ENCODE results near the gene TOE1.

The TOE1 gene

GRCh38 chr1:45314266-45314665 lies 25.7 kb upstream of the TOE1 start:
- Histone ChIP-seq H3K4me1 (ENCODE audit: control insufficient read depth, low read length) (no peaks in the 10 kb centered on the region), H3K27ac (ENCODE audit: low read depth, low read length) (no peak overlapping the region), H3K4me2 (ENCODE audit: low read length) (no peak overlapping the region), H3K9me3 (ENCODE audit: control insufficient read depth, insufficient read depth, low read length) (no peaks in the 10 kb centered on the region), H3K9me2 (replicated peaks; ENCODE audit: control insufficient read depth, low read length) (no peaks in the 10 kb centered on the region), H4K20me1 (ENCODE audit: control insufficient read depth, insufficient read depth, low read depth, low read length) (no peaks in the 10 kb centered on the region), H3F3A (ENCODE audit: control insufficient read depth, insufficient read depth) (no peaks in the 10 kb centered on the region), H3K27me3 (ENCODE audit: control insufficient read depth, low read length) (no peaks in the 10 kb centered on the region), H3K79me2 (ENCODE audit: control insufficient read depth, low read length) (no peaks in the 10 kb centered on the region), H3K4me3 (ENCODE audit: low read length) (no peak overlapping the region), H3K36me3 (ENCODE audit: control insufficient read depth, low read length) (no peaks in the 10 kb centered on the region)
- TF ChIP-seq CTCF (IDR thresholded peaks at IDR 0.05; ENCODE audit: low read depth, low read length, poor library complexity, severe bottlenecking), result no peak
- TF ChIP-seq EZH2phosphoT487 (IDR thresholded peaks at IDR 0.05; ENCODE audit: borderline replicate concordance, low read length), result no peak

GRCh38 chr1:45317166-45317565 lies 22.8 kb upstream of the TOE1 start:
- H3K4me3 ChIP-seq (ENCODE audit: low read length), result no peak overlapping the region
- H3K27me3 ChIP-seq (ENCODE audit: control insufficient read depth, low read length), result no peaks in the 10 kb centered on the region
- H3K4me1 ChIP-seq (ENCODE audit: control insufficient read depth, low read length), result no peaks in the 10 kb centered on the region
- no peaks in the 10 kb centered on the region for H3K9me2 ChIP-seq (replicated peaks; ENCODE audit: control insufficient read depth, low read length)
- no peak for TF ChIP-seq CTCF (IDR thresholded peaks at IDR 0.05; ENCODE audit: low read depth, low read length, poor library complexity, severe bottlenecking)
- TF ChIP-seq EZH2phosphoT487 (IDR thresholded peaks at IDR 0.05; ENCODE audit: borderline replicate concordance, low read length), result no peak
- no peaks in the 10 kb centered on the region for H3K36me3 ChIP-seq (ENCODE audit: control insufficient read depth, low read length)
- H3K9me3 ChIP-seq (ENCODE audit: control insufficient read depth, insufficient read depth, low read length), result no peaks in the 10 kb centered on the region
- no peaks in the 10 kb centered on the region for H4K20me1 ChIP-seq (ENCODE audit: control insufficient read depth, insufficient read depth, low read depth, low read length)
- no peak overlapping the region for H3K4me2 ChIP-seq (ENCODE audit: low read length)
- no peak overlapping the region for H3K27ac ChIP-seq (ENCODE audit: low read depth, low read length)
- H3K79me2 ChIP-seq (ENCODE audit: control insufficient read depth, low read length), result no peaks in the 10 kb centered on the region
- no peaks in the 10 kb centered on the region for H3F3A ChIP-seq (ENCODE audit: control insufficient read depth, insufficient read depth)

- no peaks in the 10 kb centered on the region for H4K20me1 ChIP-seq (ENCODE audit: control insufficient read depth, insufficient read depth, low read depth, low read length)
- H3K9me3 ChIP-seq (ENCODE audit: control insufficient read depth, insufficient read depth, low read length), result no peaks in the 10 kb centered on the region
- no peaks in the 10 kb centered on the region for H3K36me3 ChIP-seq (ENCODE audit: control insufficient read depth, low read length)
- no peaks in the 10 kb centered on the region for H3F3A ChIP-seq (ENCODE audit: control insufficient read depth, insufficient read depth)
- H3K4me2 ChIP-seq (ENCODE audit: low read length), result no peak overlapping the region
- no peak overlapping the region for H3K27ac ChIP-seq (ENCODE audit: low read depth, low read length)
- H3K79me2 ChIP-seq (ENCODE audit: control insufficient read depth, low read length), result no peaks in the 10 kb centered on the region
- H3K9me2 ChIP-seq (replicated peaks; ENCODE audit: control insufficient read depth, low read length), result no peaks in the 10 kb centered on the region
- TF ChIP-seq CTCF (IDR thresholded peaks at IDR 0.05; ENCODE audit: low read depth, low read length, poor library complexity, severe bottlenecking), result no peak
- no peak for TF ChIP-seq EZH2phosphoT487 (IDR thresholded peaks at IDR 0.05; ENCODE audit: borderline replicate concordance, low read length)
- H3K4me3 ChIP-seq (ENCODE audit: low read length), result no peak overlapping the region
- H3K27me3 ChIP-seq (ENCODE audit: control insufficient read depth, low read length), result no peaks in the 10 kb centered on the region
- H3K4me1 ChIP-seq (ENCODE audit: control insufficient read depth, low read length), result no peaks in the 10 kb centered on the region
Observed at GRCh38 chr1:45319761-45320160, 20.2 kb upstream of the TOE1 start.

- Histone ChIP-seq H3K4me2 (ENCODE audit: low read length) (no peak overlapping the region), H3K27ac (ENCODE audit: low read depth, low read length) (no peak overlapping the region), H3K9me2 (replicated peaks; ENCODE audit: control insufficient read depth, low read length) (no peaks in the 10 kb centered on the region), H3K4me1 (ENCODE audit: control insufficient read depth, low read length) (peaks cover 8% of the 10 kb centered on the region), H3K27me3 (ENCODE audit: control insufficient read depth, low read length) (no peaks in the 10 kb centered on the region), H3K4me3 (ENCODE audit: low read length) (no peak overlapping the region), H3K36me3 (ENCODE audit: control insufficient read depth, low read length) (no peaks in the 10 kb centered on the region), H3F3A (ENCODE audit: control insufficient read depth, insufficient read depth) (no peaks in the 10 kb centered on the region), H4K20me1 (ENCODE audit: control insufficient read depth, insufficient read depth, low read depth, low read length) (no peaks in the 10 kb centered on the region), H3K9me3 (ENCODE audit: control insufficient read depth, insufficient read depth, low read length) (no peaks in the 10 kb centered on the region), H3K79me2 (ENCODE audit: control insufficient read depth, low read length) (peaks cover 3% of the 10 kb centered on the region)
- TF ChIP-seq EZH2phosphoT487 (IDR thresholded peaks at IDR 0.05; ENCODE audit: borderline replicate concordance, low read length) (no peak), CTCF (IDR thresholded peaks at IDR 0.05; ENCODE audit: low read depth, low read length, poor library complexity, severe bottlenecking) (no peak)
Observed at GRCh38 chr1:45321444-45321843, 18.5 kb upstream of the TOE1 start.
